ENCODE results near the gene DGKI.
"Not testable (repeated sequence)": the region's sequence is repeated elsewhere in the genome, so short reads cannot be mapped to it uniquely, and the experiment has no call there.

Gene DGKI

GRCh38 chr7:137734221-137734620 lies 112.6 kb downstream of the DGKI start:
- no peak for DNase-seq (ENCODE audit: low read depth)

- DNase-seq (ENCODE audit: low read depth) = no peak
Observed at GRCh38 chr7:137732168-137732567, 114.6 kb downstream of the DGKI start.

- no peak for DNase-seq (ENCODE audit: low read depth)
Observed at GRCh38 chr7:137731436-137731835, 115.3 kb downstream of the DGKI start.

- DNase-seq (ENCODE audit: low read depth) = no peak
Observed at GRCh38 chr7:137728426-137728825, 118.3 kb downstream of the DGKI start.

DNA sequence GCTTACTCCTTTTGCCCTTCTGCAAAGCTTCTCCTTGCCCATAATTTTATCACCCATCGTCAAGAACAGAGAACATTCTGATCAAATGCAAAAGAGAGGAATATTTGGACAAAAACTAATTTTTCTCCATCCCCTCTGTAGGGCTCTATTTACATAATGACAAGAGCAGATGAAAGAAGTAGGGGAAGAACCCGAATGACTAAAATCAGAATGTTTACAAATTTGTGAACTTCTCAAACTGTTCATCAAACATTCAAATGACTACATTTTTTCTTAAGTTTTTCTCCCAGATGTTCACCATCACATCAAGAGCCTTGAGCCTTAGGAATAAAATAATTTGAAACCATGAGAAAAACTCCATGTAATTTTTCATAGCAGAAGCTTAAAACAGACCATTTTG lies 119.4 kb downstream of the DGKI start:
- no peak for DNase-seq (ENCODE audit: low read depth)

GRCh38 chr7:137718355-137718754 lies 128.4 kb downstream of the DGKI start:
- no peak for DNase-seq (ENCODE audit: low read depth)

- no peak for DNase-seq (ENCODE audit: low read depth)
Observed at GRCh38 chr7:137717811-137718271, 128.9 kb downstream of the DGKI start.

DNA sequence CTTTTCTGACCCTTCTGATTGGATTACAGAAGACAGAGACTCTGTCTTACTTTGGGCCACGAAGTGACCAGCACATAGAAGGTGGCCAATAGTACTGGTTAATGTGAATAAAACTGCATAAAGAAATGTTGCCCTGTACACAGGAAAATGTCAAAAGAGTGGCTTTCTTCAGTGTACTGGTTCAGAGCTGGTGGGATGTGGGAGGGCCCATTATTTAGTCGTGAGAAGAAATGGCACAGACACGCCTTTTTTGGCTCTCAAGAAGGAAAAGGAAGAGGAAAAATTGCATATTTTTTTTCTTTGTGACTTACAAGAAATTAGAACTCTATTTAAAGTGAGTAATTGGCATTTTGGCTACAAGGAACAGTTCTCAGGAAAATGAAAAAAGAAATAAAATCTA lies 129.7 kb downstream of the DGKI start:
- no peak for DNase-seq (ENCODE audit: low read depth)

- no peak for DNase-seq (ENCODE audit: low read depth)
Observed at GRCh38 chr7:137716061-137716460, 130.7 kb downstream of the DGKI start.

DNA sequence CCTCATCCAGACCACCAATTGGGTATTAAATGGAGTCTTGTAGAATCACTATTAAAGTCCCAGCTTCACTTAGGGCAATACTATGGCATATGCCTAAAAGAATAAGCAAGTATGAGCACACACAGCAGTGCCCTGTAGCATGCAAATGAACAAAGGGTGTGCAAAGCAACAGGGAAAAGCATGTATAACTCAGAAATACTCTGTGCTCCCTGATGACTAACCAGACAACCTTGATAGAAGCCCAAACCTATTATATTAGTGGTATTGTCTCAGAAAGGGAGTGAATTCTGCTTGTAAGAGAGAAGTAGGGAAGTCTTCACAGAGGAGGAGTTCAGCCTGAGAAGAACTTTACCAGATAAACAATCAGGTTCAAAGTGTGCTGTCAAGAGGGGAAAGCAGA lies 131.2 kb downstream of the DGKI start:
- DNase-seq (ENCODE audit: low read depth) = no peak

DNA sequence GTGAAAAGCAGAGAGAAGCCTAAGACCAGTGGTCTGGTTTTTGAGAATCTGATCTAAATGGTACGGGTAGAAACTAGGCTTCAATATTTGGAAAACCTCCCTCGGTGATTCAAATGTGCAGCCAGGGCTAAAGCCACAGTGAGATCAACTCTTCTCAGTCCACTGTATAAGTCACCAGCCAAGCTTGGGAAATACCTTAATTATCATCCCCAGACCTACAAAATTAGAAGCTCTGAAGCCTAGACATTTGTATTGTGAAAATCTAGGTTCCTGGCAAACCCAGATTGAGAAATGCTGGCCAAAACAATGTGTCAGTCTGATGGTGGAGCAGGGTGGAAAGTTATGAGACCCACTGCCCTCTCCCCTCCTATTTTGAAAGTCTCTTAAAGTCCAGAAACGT lies 131.7 kb downstream of the DGKI start:
- no peak for DNase-seq (ENCODE audit: low read depth)

GRCh38 chr7:137706330-137706729 lies 140.4 kb downstream of the DGKI start:
- DNase-seq (ENCODE audit: low read depth) = not testable (repeated sequence)

GRCh38 chr7:137704723-137705122 lies 142.1 kb downstream of the DGKI start:
- DNase-seq (ENCODE audit: low read depth) = no peak

DNA sequence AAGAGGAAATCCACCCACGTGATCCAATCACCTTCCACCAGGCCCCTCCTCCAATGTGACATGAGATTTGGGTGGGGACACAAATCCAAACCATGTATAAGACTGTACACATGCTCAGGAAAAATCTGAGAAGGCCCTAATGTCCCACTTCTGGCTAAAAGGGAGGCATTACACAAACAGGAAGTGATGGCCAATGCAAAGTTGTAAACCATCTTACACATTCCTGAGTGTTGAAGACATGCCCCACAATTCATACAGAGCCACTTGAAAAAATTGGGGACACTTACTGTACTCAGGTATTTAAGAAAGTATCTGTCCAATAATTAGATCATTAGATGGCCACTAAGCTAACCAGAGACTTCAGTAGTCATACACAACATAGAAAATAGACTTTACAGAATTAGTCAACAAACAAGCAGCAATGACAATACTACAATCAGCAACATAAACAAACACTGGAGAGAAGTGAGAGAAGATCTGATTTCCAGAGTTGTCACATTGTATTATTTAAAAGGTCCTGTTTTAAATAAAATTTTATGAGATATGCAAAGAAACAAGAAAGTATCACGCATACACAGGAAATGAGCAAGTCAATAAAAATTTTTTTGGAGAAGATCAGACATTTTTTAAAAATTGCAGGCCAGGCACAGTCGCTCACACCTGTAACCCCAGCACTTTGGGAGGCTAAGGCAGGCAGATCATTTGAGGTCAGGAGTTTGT lies 143.3 kb downstream of the DGKI start:
- no peak for DNase-seq (ENCODE audit: low read depth)

DNA sequence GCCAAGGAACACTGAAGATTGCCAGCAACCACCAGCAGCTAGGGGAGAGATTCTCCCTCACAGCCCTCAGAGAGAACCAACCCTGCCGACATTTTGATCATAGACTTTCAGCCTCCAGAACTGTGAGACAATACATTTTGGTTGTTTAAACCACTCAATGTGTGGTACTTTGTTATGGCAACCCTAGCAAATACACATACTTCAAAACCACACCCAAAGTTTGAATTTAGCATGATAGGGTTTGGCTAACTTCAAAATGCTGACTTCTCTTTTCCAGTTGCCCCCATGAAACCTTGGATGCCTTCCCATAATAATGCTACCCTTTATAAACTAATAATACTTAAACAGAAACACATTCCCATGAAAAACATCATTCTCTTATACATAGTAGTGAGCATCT lies 149.8 kb downstream of the DGKI start:
- no peak for DNase-seq (ENCODE audit: low read depth)

GRCh38 chr7:137696376-137696775 lies 150.4 kb downstream of the DGKI start:
- no peak for DNase-seq (ENCODE audit: low read depth)

DNA sequence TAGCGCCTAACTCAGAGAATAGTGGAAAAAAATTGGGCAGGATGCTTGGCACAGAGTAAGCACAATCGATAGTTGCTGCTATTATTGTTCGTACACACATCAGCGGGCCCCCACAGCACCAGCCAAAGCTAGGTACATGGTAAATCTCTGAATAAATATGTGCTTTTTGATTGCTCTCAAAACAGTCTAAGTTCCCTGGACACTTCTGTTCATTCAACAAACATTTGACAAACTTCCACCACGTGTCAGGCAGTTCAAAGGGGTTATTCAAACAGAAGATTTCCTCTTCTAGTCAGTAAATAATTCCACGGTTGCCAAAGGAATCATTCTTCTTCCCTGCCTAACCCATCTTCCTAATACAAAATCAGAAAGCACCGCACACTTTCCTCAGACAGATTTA lies 150.8 kb downstream of the DGKI start:
- no peak for DNase-seq (ENCODE audit: low read depth)

DNA sequence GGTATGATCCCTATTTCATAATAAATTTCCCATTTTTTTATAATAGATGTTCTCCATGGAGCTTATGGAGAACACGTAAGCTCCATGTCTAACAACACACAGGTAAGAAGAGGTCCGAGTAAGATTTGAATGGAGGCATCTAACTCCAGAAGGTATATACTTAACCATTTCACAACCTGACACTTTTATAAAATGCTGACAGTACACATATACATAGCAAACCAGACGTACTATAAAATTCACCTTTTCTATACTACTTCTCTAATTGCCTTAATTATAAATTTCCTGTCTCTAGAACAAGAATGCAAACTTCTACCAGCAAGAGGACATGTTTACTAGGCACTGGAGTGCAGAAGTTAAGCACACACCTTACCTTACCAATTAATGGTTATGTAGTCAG lies 151.3 kb downstream of the DGKI start:
- DNase-seq (ENCODE audit: low read depth) = no peak

GRCh38 chr7:137694405-137694804 lies 152.4 kb downstream of the DGKI start:
- no peak for DNase-seq (ENCODE audit: low read depth)

GRCh38 chr7:137692399-137692798 lies 154.4 kb downstream of the DGKI start:
- DNase-seq (ENCODE audit: low read depth) = no peak

DNA sequence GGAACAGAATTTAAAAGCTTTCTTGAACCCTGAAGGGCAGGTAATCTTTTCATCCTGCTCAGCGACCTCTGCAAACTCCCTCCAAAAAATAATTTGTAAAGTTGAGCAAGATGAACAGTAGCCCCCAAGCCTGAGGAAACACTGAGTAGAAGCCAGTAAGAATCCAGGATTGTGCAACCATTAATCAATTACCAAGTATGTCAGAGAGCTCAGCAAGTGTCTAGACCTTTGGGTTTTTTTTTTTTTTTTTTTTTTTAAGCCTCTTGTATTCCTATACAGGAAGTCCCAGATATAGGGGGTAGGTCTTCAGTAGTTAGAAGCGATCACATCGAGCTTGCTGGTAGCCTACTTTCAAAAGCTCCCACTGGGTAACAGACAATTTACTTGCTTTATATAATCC lies 155.2 kb downstream of the DGKI start:
- no peak for DNase-seq (ENCODE audit: low read depth)

DNA sequence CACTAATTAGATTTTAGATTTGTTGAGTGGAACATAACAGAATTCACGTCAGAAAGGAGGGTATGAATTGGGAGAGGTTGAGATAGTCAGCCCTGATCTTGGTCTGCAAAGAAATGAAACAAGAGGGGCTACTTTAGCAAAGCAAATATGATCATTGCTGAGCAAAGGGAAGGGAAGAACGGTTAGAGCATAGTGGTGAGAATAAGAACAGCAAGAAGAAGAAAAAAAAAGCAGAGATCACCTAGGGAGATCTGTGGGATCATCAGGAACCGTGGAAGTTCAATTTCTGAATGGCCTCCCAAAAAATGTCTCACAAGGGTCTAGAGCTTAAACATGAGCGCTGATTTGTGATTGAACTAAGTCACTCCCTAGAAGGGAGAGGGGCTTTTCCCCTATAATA lies 156.1 kb downstream of the DGKI start:
- DNase-seq (ENCODE audit: low read depth) = no peak

DNA sequence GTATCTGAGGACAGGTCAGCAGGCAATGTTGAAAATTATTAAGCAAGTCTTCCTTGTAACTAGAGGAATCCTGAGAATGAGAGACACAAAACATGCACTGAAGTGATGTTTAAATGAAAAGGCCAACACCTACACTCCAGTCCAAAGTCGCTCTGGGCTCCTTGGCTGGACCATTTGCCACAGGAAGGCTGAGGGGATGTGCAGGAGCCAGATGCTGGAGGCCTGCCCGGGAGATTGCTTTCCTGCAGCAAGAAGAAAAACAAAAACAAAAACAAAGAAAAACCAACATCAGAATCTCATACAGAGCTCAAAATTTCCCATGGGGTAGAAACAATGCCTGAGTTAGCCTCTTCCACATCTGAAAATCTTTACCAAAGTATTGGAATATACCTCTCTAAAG lies 157.0 kb downstream of the DGKI start:
- no peak for DNase-seq (ENCODE audit: low read depth)

DNA sequence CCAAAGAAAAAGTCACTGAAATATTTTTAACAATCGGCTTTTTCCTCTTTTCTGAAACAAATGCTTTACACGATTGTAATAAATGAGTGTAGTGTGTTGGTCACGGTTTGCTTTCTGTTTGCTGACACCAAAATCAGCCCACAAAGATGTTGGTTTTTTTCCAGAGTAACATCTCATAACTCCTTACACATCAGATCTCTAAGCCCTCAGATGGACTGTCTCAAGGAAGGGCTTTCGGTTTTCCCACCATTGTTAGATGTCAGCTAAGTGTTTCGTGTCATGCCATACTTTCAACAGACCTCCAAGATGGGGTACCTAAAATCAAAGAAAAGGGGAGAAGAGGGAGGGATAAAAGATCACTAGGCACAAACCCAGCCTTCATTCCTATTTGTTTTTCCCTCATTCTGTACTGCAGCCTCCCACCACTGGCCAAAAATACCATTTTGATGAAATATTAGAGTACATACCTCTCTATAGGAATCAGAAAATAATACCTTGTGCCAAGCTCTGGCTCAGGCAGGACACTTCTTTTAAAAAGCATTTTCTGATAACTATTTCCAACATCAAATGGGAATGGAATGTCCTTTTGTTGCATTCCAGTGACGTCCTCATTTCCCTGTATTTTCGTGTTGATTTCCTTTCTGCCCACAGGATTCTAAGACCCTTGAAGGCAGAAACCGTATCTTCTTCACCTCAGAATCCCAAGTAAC lies 159.1 kb downstream of the DGKI start:
- DNase-seq (ENCODE audit: low read depth) = no peak

All from activated T-cell treated with anti-CD3 and anti-CD28 coated beads for 48 hours (primary cell).